GM15510 (cell line): ENCODE data around the gene CXCR6.

Experiments used
- POLR2A ChIP-seq: IDR thresholded peaks from 3 replicates; pipeline ENCODE4 v1.6.1; 2011; ENCODE audit warnings: borderline replicate concordance; ENCODE audit not compliant: insufficient read length; ENCODE audit errors: extremely low read depth

The CXCR6 gene

DNA sequence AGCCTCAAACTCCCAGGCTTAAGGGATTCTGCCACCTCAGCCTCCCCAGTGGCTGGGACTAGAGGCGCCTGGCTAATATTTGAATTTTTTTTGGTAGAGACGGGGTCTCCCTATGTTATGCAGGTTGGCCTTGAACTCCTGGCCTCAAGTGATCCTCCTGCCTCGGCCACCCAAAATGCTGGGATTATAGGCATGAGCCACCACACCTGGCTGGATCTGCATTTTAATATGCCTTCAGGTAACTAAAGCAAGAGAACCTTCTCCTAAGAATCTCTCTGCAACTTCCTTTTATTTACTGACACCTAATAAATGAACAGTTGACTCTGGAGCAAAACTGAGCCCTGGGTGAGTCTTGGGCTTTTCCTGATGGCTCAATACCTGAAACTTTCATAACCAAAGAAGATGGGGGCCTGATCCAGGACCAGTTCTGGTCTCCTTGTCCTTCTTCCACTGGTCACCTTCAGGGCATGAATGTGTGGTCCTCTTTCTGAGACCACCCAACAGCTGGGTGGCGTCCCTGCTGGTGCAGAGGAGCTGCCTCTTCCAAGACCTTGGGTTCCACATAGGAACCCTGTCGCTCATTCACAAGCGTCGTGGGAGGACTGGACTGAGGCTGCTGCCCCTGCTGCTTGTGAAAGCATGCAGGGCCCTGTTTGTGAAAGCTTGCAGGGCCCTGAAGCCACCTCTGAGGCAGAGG, 28.8 kb upstream of the CXCR6 start:
- no peak for TF ChIP-seq POLR2A

DNA sequence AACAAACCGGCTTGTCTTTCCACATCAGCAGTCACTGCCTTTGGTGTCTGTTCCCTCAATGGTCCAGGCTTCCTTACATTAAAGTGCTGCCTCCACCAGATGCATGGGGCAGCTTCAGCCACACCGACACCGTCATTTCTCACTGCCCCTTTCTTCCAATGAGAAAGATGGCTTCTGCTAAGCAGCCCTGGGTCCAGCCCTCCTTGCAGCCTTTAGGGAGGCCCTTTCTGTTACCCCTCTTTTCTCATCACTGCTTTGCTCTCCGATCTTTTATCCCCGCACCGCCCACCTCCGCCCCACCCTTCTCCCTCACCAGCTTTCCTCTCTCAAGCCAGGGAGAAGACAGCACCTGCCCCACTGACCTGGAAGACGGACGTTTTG, 28.2 kb upstream of the CXCR6 start:
- no peak for TF ChIP-seq POLR2A

DNA sequence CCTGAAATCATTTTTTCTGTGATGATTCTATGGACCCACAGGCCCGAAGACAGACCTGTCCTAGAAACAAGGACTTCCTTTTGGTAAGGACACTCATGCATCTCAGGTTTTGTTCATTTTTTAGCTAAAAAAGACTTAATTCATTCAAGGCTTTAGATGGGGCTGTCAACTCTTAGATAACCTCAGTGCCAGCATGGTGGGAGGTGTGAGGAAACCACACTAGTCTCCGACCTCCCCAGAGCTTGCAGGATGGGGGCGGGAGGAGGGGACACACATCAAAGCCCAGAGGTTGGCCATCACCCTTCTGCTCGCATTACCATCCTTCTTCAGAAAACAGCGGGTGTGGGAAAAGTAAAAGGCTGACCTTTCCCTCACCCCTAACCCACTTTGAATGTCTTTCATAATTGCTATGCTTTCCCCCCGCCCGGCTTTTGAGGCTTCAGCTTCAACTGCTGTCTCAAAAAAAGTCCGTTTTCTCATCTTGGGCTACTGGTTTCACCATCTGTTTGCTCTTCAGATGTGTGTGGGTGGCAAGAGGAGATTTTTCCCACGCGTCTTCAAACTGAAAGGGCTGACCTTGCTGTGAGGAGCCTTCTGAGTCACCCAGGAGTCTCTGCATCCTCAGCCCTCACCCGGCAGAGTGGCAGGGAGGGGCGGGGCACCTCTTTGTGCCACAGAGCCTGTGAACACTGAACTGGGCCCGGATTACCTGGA, 27.6 kb upstream of the CXCR6 start:
- TF ChIP-seq POLR2A = no peak

GRCh38 chr3:45917146-45917898, 25.9 kb upstream of the CXCR6 start:
- no peak for TF ChIP-seq POLR2A

- TF ChIP-seq POLR2A = no peak
These were observed 21.9 kb upstream of the CXCR6 start for GRCh38 chr3:45921158-45922038.

- no peak for TF ChIP-seq POLR2A
These were observed 21.3 kb upstream of the CXCR6 start for GRCh38 chr3:45922039-45922326.

- no peak for TF ChIP-seq POLR2A
These were observed 20.2 kb upstream of the CXCR6 start for GRCh38 chr3:45922950-45923590.

GRCh38 chr3:45923755-45924154, 19.5 kb upstream of the CXCR6 start:
- no peak for TF ChIP-seq POLR2A

GRCh38 chr3:45927881-45928280, 15.4 kb upstream of the CXCR6 start:
- no peak for TF ChIP-seq POLR2A

DNA sequence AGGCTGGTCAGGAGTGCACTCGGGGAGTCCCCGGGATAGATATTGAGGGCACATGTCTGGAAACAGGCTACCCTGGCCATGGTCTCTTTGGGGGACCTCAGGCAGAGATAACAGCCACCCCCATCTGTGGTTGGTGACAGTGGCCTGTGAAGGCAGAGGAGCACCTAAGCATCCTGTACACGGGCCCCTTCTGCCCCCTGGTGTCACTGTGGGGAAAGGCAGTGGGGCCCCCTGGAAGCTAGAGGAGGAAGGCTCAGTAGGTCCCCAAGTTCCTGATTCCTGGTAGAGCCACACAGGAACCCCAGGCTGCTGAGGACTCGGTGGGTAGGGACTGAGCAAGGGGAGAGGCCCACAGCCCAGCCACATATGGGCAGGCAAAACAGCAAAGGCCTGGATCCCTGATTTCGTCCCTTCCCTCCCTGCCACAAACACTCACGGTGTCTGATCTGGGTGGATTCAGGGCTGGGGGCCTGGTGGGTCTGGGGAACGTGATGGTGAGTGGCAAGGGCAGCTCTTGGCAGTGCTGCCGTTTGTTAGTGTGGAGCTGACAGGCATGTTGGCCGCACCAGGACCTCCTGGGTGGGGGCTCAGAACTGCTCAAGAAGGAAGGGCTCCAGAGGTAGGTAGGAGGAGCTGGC, 14.1 kb upstream of the CXCR6 start:
- TF ChIP-seq POLR2A = no peak

DNA sequence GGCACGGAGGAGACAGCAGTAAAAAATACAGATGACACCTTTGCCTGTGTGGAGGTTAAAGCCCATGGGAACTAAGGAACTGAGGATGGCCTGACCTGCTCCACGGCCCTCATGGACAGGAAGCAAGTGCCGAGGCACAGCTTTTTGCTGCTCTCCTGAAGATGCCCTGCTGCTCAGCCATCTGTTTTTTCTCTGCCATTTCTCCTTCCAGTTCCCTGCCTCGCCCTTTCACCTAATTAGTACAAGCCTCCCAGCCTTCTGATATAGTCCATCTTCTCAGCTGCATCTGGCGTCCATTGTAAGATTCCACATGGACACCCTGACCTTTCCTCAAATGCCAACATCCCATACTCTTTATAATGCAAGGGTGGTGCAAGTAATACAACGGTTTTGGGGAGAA, 11.8 kb upstream of the CXCR6 start:
- no peak for TF ChIP-seq POLR2A

DNA sequence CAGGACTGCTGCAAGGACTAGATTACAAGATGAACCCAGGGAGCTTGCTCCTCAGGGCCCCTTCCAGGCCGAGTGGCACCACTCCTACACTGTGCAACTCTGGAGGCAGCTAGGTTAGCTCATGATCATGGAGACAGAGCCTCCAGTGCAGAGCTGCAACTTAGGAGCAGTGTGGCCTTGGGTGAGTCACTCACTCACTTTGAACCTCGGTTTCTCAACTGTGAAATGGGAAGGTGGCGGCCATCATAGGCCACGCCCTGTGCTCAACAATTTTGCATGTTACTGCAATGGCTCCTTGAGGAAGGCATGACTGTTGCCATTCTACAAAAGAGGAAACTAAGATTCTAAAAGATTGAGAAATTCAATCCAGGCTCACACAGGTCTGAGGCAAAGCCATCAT, 11.2 kb upstream of the CXCR6 start:
- no peak for TF ChIP-seq POLR2A

DNA sequence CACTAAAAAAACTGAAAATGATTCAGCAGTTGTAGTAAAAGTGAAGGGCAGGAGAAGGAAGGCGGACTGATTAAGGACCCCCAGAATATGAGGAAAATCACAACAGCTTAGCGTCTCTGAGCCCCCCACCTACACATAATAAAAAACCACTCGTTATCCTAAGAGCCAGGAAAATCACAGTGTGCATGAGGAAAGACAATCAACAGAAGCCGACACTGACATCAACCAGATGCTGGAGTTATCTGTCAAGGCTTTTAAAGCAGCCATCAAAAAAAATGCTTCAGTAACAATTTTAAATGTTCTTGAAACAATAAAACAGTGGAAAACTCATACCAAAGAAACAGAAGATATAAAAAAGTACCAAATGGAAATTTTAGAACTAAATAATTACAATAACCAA, 9.7 kb upstream of the CXCR6 start:
- TF ChIP-seq POLR2A = no peak

- TF ChIP-seq POLR2A = no peak
These were observed 7.0 kb upstream of the CXCR6 start for GRCh38 chr3:45936261-45936660.
